H9 (cell line): ENCODE results near the gene ACOXL. TPM values are rescaled to one million over a fixed set of nuclear protein-coding genes. Genes with fewer than 3 reads are reported as not detected.

Experiments
- DNase-seq: peaks from one replicate; pipeline ENCODE4 v3.0.0-alpha.2; 2017
- H2AFZ ChIP-seq: one replicate; pipeline ENCODE4 v1.6.1; 2013; ENCODE audit warnings: mild to moderate bottlenecking, low read length, control low read depth, moderate library complexity
- H2AK5ac ChIP-seq: 2 replicates; pipeline ENCODE4 v1.6.1; 2013; ENCODE audit warnings: low read length, control low read depth, mixed read lengths; ENCODE audit not compliant: insufficient read length
- H2BK120ac ChIP-seq: one replicate; pipeline ENCODE4 v1.6.1; 2013; ENCODE audit warnings: low read depth, mild to moderate bottlenecking, low read length, control low read depth, inconsistent platforms; ENCODE audit not compliant: poor library complexity, severe bottlenecking
- H2BK12ac ChIP-seq: 2 replicates; pipeline ENCODE4 v1.6.1; 2013; ENCODE audit warnings: low read length, control low read depth, mixed read lengths, low read depth; ENCODE audit not compliant: insufficient read length
- H2BK15ac ChIP-seq: 2 replicates; pipeline ENCODE4 v1.6.1; 2013; ENCODE audit warnings: low read depth, low read length, control low read depth
- H2BK20ac ChIP-seq: one replicate; pipeline ENCODE4 v1.6.1; 2013; ENCODE audit warnings: low read depth, mild to moderate bottlenecking, low read length, control low read depth, inconsistent platforms; ENCODE audit not compliant: poor library complexity, severe bottlenecking
- H2BK5ac ChIP-seq: 2 replicates; pipeline ENCODE4 v1.6.1; 2013; ENCODE audit warnings: low read length, control low read depth, mixed read lengths; ENCODE audit not compliant: insufficient read length
- H3K14ac ChIP-seq: 2 replicates; pipeline ENCODE4 v1.6.1; 2013; ENCODE audit warnings: low read length, control low read depth; ENCODE audit not compliant: insufficient read depth
- H3K18ac ChIP-seq: 2 replicates; pipeline ENCODE4 v1.6.1; 2013; ENCODE audit warnings: low read depth, mild to moderate bottlenecking, mixed read lengths, low read length, control low read depth; ENCODE audit not compliant: insufficient read length
- H3K23ac ChIP-seq: 2 replicates; pipeline ENCODE4 v1.6.1; 2013; ENCODE audit warnings: low read length, control low read depth, mixed read lengths, low read depth; ENCODE audit not compliant: insufficient read length
- H3K23me2 ChIP-seq: 2 replicates; pipeline ENCODE4 v1.6.1; 2013; ENCODE audit warnings: low read depth, mild to moderate bottlenecking, mixed read lengths, low read length, control low read depth; ENCODE audit not compliant: insufficient read length, poor library complexity, severe bottlenecking
- H3K27ac ChIP-seq: 2 replicates; pipeline ENCODE4 v1.5.1; 2013; ENCODE audit warnings: low read length, control low read depth, mixed read lengths, low read depth; ENCODE audit not compliant: insufficient read length
- H3K27me3 ChIP-seq: 2 replicates; pipeline ENCODE4 v1.6.1; 2013; ENCODE audit warnings: low read length, control low read depth, inconsistent platforms; ENCODE audit not compliant: insufficient read depth
- H3K4ac ChIP-seq: 2 replicates; pipeline ENCODE4 v1.6.1; 2013; ENCODE audit warnings: low read depth, mild to moderate bottlenecking, control low read depth, inconsistent platforms, low read length, moderate library complexity
- H3K4me1 ChIP-seq: 2 replicates; pipeline ENCODE4 v1.6.1; 2013; ENCODE audit warnings: low read length, control low read depth, inconsistent platforms; ENCODE audit not compliant: insufficient read depth
- H3K4me2 ChIP-seq: 2 replicates; pipeline ENCODE4 v1.6.1; 2013; ENCODE audit warnings: low read length, control low read depth, mixed read lengths; ENCODE audit not compliant: insufficient read length, insufficient read depth
- H3K56ac ChIP-seq: 2 replicates; pipeline ENCODE4 v1.6.1; 2013; ENCODE audit warnings: low read depth, mild to moderate bottlenecking, mixed read lengths, low read length, control low read depth; ENCODE audit not compliant: insufficient read length
- H3K79me1 ChIP-seq: 2 replicates; pipeline ENCODE4 v1.6.1; 2013; ENCODE audit warnings: low read depth, mild to moderate bottlenecking, moderate library complexity, low read length, control low read depth, inconsistent platforms; ENCODE audit not compliant: insufficient read depth, poor library complexity, severe bottlenecking
- H3K79me2 ChIP-seq: 2 replicates; pipeline ENCODE4 v1.6.1; 2013; ENCODE audit warnings: low read length, control low read depth, inconsistent platforms; ENCODE audit not compliant: insufficient read depth
- H3K9ac ChIP-seq: 2 replicates; pipeline ENCODE4 v1.6.1; 2013; ENCODE audit warnings: low read length, control low read depth, mixed read lengths; ENCODE audit not compliant: insufficient read length; ENCODE audit errors: extremely low read depth
- H3K9me3 ChIP-seq: one replicate; pipeline ENCODE4 v1.6.1; 2013; ENCODE audit warnings: low read depth, low read length, inconsistent platforms; ENCODE audit not compliant: control insufficient read depth
- H3T11ph ChIP-seq: one replicate; pipeline ENCODE4 v1.6.1; 2013; ENCODE audit warnings: mild to moderate bottlenecking, low read length, control low read depth, inconsistent platforms
- H4K20me1 ChIP-seq: one replicate; pipeline ENCODE4 v1.6.1; 2013; ENCODE audit not compliant: control insufficient read depth, insufficient read length, insufficient read depth
- H4K5ac ChIP-seq: 2 replicates; pipeline ENCODE4 v1.6.1; 2013; ENCODE audit warnings: low read depth, mild to moderate bottlenecking, mixed read lengths, low read length, control low read depth; ENCODE audit not compliant: insufficient read length
- H4K8ac ChIP-seq: replicated peaks from 2 replicates; pipeline ENCODE4 v1.6.1; 2013; ENCODE audit warnings: low read length, control low read depth, mixed read lengths, low read depth; ENCODE audit not compliant: insufficient read length
- H4K91ac ChIP-seq: 2 replicates; pipeline ENCODE4 v1.6.1; 2013; ENCODE audit warnings: low read depth, mild to moderate bottlenecking, moderate library complexity, mixed read lengths, low read length, control low read depth; ENCODE audit not compliant: insufficient read length
- H3K27ac Mint-ChIP-seq, 3 experiments: 2 replicates in 2 of 3; 3 replicates in 1 of 3; pipeline ENCODE4 v1.8.0; 2020 to 2021; ENCODE audit warnings: mixed read lengths in 3 of 3, mild to moderate bottlenecking in 1 of 3, moderate library complexity in 1 of 3
- H3K27me3 Mint-ChIP-seq: 2 replicates; pipeline ENCODE4 v1.8.0; 2021; ENCODE audit warnings: low read depth, mild to moderate bottlenecking, moderate library complexity, mixed read lengths
- H3K36me3 Mint-ChIP-seq, 3 experiments: 2 replicates in 2 of 3; 3 replicates in 1 of 3; pipeline ENCODE4 v1.8.0; 2020 to 2021; ENCODE audit warnings: low read depth in 3 of 3, mixed read lengths in 3 of 3; ENCODE audit not compliant: insufficient read depth in 1 of 3
- H3K4me1 Mint-ChIP-seq, 2 experiments: 2 replicates each; pipeline ENCODE4 v1.8.0; 2020; ENCODE audit warnings: mixed read lengths in 2 of 2
- H3K4me3 Mint-ChIP-seq, 2 experiments: 2 replicates in 1 of 2; 3 replicates in 1 of 2; pipeline ENCODE4 v1.8.0; 2020 to 2021; ENCODE audit warnings: mild to moderate bottlenecking in 2 of 2, mixed read lengths in 2 of 2, moderate library complexity in 1 of 2
- H3K9me3 Mint-ChIP-seq, 2 experiments: 2 replicates in 1 of 2; 3 replicates in 1 of 2; pipeline ENCODE4 v1.8.0; 2020; ENCODE audit warnings: mild to moderate bottlenecking in 2 of 2, mixed read lengths in 2 of 2, moderate library complexity in 1 of 2
- WGBS: extraction: QIAGEN DNeasy Blood & Tissue Kit; methylation state at CpG from one replicate; pipeline ENCODE4 v1.1.7; 2013; ENCODE audit warnings: missing lambda C conversion rate, low lambda C conversion rate, mixed read lengths; ENCODE audit not compliant: insufficient read length; ENCODE audit errors: extremely low coverage; 5-methylcytosine and 5-hydroxymethylcytosine counted together
- total RNA-seq: library from RNA; stranded (reverse); gene quantifications from 2 replicates; pipeline ENCODE4 v1.2.1, GENCODE V29; 2021
- TF ChIP-seq, protein P1 (sequence below): fragments of 200-600 bp; sonication (generic); conservative IDR thresholded peaks from 3 replicates; pipeline ENCODE4 v1.8.0; 2021; ENCODE audit warnings: antibody characterized with exemption, mild to moderate bottlenecking

The ACOXL gene
- total RNA-seq, 1 experiment from 2014 or later, result 37.6 TPM

DNA sequence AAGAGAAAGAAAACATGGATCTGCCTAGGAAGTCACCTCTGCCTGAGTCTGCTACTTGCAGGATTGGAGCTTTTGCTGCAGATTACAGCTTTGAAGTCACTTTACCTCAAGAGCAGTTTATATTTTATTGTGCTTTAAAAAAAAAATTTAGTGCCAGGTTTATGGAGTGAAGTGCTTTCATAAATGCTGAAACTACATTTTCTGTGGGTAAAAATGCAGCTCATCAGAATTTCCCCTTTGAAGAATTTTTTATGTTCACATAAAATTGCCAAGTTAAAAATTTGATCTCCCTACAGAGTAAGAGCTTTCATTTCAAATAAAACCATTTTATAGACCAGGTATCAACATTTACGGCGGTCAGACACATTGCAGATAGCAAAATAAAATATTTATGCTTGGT, 413.6 kb downstream of the ACOXL start:
- no peak overlapping the region for H3K23ac ChIP-seq
- H3K9me3 Mint-ChIP-seq, result no peaks in the 10 kb centered on the region
- TF ChIP-seq, protein P1, sequence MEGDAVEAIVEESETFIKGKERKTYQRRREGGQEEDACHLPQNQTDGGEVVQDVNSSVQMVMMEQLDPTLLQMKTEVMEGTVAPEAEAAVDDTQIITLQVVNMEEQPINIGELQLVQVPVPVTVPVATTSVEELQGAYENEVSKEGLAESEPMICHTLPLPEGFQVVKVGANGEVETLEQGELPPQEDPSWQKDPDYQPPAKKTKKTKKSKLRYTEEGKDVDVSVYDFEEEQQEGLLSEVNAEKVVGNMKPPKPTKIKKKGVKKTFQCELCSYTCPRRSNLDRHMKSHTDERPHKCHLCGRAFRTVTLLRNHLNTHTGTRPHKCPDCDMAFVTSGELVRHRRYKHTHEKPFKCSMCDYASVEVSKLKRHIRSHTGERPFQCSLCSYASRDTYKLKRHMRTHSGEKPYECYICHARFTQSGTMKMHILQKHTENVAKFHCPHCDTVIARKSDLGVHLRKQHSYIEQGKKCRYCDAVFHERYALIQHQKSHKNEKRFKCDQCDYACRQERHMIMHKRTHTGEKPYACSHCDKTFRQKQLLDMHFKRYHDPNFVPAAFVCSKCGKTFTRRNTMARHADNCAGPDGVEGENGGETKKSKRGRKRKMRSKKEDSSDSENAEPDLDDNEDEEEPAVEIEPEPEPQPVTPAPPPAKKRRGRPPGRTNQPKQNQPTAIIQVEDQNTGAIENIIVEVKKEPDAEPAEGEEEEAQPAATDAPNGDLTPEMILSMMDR, result no peak

More for the DNA sequence above, 413.6 kb downstream of the ACOXL start:
- H3K27ac ChIP-seq, result no peak overlapping the region
- H3K9me3 ChIP-seq, result no peaks in the 10 kb centered on the region
- no peak overlapping the region for H2BK12ac ChIP-seq
- no peak overlapping the region for H3K9ac ChIP-seq
- no peak overlapping the region for H4K8ac ChIP-seq
- no peaks in the 10 kb centered on the region for H3K79me2 ChIP-seq
- no peaks in the 10 kb centered on the region for H3K4me1 ChIP-seq
- H2AFZ ChIP-seq, result no peak overlapping the region
- H3K36me3 Mint-ChIP-seq, result peaks cover 6 to 43% (median 19%) of the 10 kb centered on the region in 3 experiments; a peak in 6 of 7 replicates
- no peak overlapping the region for H4K5ac ChIP-seq
- peaks cover 11 to 17% of the 10 kb centered on the region in 2 experiments for H3K4me1 Mint-ChIP-seq
- H2BK120ac ChIP-seq, result no peak overlapping the region
- no peak overlapping the region for H3K4ac ChIP-seq
- H3K23me2 ChIP-seq, result no peaks in the 10 kb centered on the region
- no peak overlapping the region for H3K4me3 Mint-ChIP-seq
- no peak overlapping the region for H3K4me2 ChIP-seq
- no peak overlapping the region for H3K27ac Mint-ChIP-seq
- no peak overlapping the region for H3T11ph ChIP-seq
- H4K91ac ChIP-seq, result no peak overlapping the region
- no peak overlapping the region for H3K18ac ChIP-seq
- no peak overlapping the region for H2BK15ac ChIP-seq
- no peak overlapping the region for H2BK5ac ChIP-seq
- WGBS, result no CpG with 5 or more reads among the region's 2 CpGs
- H4K20me1 ChIP-seq, result no peaks in the 10 kb centered on the region
- no peak overlapping the region for H3K14ac ChIP-seq
- no peak overlapping the region for H3K56ac ChIP-seq
- H3K27me3 Mint-ChIP-seq, result no peaks in the 10 kb centered on the region
- H2BK20ac ChIP-seq, result no peak overlapping the region
- no peaks in the 10 kb centered on the region for H3K79me1 ChIP-seq
- H2AK5ac ChIP-seq, result no peak overlapping the region
- no peak for DNase-seq
- H3K27me3 ChIP-seq, result no peaks in the 10 kb centered on the region
